HL-60 (cell line): ENCODE data around the gene CITED2.
A peak's percentile ranks its signal among the peaks of the same experiment; 100 is the strongest.

Experiments used
- DNase-seq, 2 experiments: peaks; one replicate each; pipeline ENCODE4 v3.0.0-alpha.2; 2010 to 2020; ENCODE audit warnings: low read depth in 1 of 2, low spot score in 1 of 2
- H3K27ac ChIP-seq: fragments of 250-450 bp; sonication (Bioruptor Pico); replicated peaks from 2 replicates; pipeline ENCODE4 v1.5.1; 2020; ENCODE audit warnings: mild to moderate bottlenecking, moderate library complexity
- H3K27me3 ChIP-seq: fragments of 250-450 bp; sonication (Bioruptor Pico); 2 replicates; pipeline ENCODE4 v1.5.1; 2021; ENCODE audit warnings: mild to moderate bottlenecking, moderate library complexity; ENCODE audit not compliant: insufficient read depth, poor library complexity, severe bottlenecking
- H3K4me3 ChIP-seq: replicated peaks from 2 replicates; pipeline ENCODE4 v1.5.1; 2011; ENCODE audit warnings: mild to moderate bottlenecking, control low read depth, low read length; ENCODE audit not compliant: insufficient read depth
- GABPA ChIP-seq: IDR thresholded peaks from 2 replicates; pipeline ENCODE4 v1.6.1; 2012; ENCODE audit warnings: low read depth
- POLR2AphosphoS5 ChIP-seq: IDR thresholded peaks from 2 replicates; pipeline ENCODE4 v1.6.1; 2012; ENCODE audit warnings: low read depth
- SPI1 ChIP-seq: IDR thresholded peaks from 2 replicates; pipeline ENCODE4 v1.6.1; 2012; ENCODE audit warnings: low read depth, mild to moderate bottlenecking, borderline replicate concordance
- TF ChIP-seq, protein P1 (sequence below): IDR thresholded peaks from one replicate; pipeline ENCODE4 v1.5.1; 2011; ENCODE audit warnings: low read length, control low read depth, inconsistent platforms; ENCODE audit not compliant: insufficient read depth
- TF ChIP-seq, protein P2 (sequence below): IDR thresholded peaks from 2 replicates; pipeline ENCODE4 v1.6.1; 2012; ENCODE audit warnings: low read depth; ENCODE audit not compliant: insufficient replicate concordance

Gene CITED2

DNA sequence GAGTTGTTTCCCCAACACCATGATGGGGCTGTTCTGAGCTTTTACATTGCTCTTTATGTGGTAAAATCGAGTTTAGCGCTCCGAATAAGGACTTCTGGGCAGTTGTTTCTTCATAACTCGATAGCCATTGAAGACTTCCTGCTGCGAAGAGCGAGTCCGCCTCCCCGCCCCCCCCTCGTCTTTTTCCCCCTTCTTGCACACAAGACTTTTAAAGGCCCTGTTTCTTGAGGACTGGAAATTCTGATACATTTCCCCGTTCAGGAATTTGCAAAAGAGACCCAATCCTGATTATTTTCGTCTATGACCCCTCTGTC, 1.5 kb upstream of the CITED2 start:
- peak overlapping the region; percentile 98 for H3K27ac ChIP-seq

DNA sequence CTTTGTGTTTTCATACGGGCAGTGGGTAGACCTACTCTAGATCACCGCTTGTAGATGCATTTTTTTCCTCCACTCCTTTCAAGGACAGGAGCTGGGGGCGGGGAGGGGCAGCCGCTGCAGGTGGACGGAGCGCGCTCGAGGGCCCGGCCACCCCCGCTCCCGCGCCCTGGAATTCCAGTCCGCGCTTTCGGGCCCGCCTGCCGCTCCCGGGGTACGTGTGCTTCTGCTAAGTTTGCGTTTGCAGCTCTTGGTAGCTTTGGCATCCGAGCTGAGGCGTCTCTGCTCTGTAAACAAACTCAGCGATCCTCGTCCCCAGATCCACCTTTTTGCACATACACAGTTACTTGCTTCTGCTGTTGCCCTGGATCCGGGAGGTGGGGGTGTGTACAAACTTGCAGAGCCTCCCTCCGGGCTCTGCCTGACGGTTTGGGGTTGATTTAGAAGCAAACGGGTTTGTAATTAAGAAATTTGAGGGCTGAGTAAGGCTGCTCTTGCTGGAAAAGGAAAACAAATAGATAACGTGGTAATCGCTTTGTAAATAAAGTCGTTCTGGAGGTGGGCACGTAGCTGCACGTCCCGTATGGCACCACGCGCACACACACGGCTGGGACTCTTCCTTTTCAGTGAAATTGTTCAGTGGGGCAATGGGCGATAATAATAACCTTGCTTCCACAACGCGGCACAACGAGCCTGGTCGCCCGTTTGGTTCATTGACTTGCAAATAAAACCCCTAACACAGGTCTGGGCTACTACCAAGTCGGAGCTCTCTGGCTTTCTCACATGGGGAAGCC, 973 bp upstream of the CITED2 start:
- TF ChIP-seq GABPA (peak; percentile 38), POLR2AphosphoS5 (peak; percentile 70; the same call in 1 of the 2 replicates), SPI1 (no peak)
- TF ChIP-seq, protein P1, sequence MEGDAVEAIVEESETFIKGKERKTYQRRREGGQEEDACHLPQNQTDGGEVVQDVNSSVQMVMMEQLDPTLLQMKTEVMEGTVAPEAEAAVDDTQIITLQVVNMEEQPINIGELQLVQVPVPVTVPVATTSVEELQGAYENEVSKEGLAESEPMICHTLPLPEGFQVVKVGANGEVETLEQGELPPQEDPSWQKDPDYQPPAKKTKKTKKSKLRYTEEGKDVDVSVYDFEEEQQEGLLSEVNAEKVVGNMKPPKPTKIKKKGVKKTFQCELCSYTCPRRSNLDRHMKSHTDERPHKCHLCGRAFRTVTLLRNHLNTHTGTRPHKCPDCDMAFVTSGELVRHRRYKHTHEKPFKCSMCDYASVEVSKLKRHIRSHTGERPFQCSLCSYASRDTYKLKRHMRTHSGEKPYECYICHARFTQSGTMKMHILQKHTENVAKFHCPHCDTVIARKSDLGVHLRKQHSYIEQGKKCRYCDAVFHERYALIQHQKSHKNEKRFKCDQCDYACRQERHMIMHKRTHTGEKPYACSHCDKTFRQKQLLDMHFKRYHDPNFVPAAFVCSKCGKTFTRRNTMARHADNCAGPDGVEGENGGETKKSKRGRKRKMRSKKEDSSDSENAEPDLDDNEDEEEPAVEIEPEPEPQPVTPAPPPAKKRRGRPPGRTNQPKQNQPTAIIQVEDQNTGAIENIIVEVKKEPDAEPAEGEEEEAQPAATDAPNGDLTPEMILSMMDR, result no peak
- TF ChIP-seq, protein P2, sequence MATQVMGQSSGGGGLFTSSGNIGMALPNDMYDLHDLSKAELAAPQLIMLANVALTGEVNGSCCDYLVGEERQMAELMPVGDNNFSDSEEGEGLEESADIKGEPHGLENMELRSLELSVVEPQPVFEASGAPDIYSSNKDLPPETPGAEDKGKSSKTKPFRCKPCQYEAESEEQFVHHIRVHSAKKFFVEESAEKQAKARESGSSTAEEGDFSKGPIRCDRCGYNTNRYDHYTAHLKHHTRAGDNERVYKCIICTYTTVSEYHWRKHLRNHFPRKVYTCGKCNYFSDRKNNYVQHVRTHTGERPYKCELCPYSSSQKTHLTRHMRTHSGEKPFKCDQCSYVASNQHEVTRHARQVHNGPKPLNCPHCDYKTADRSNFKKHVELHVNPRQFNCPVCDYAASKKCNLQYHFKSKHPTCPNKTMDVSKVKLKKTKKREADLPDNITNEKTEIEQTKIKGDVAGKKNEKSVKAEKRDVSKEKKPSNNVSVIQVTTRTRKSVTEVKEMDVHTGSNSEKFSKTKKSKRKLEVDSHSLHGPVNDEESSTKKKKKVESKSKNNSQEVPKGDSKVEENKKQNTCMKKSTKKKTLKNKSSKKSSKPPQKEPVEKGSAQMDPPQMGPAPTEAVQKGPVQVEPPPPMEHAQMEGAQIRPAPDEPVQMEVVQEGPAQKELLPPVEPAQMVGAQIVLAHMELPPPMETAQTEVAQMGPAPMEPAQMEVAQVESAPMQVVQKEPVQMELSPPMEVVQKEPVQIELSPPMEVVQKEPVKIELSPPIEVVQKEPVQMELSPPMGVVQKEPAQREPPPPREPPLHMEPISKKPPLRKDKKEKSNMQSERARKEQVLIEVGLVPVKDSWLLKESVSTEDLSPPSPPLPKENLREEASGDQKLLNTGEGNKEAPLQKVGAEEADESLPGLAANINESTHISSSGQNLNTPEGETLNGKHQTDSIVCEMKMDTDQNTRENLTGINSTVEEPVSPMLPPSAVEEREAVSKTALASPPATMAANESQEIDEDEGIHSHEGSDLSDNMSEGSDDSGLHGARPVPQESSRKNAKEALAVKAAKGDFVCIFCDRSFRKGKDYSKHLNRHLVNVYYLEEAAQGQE, result peak; percentile 61
- peak; percentile 95 to 98 for DNase-seq
- H3K27ac ChIP-seq, result peak overlapping the region; percentile 98

More for the DNA sequence above, 1.5 kb upstream of the CITED2 start:
- TF ChIP-seq, protein P1, result no peak
- no peak for TF ChIP-seq GABPA
- Histone ChIP-seq H3K4me3 (peak overlapping the region; percentile 46), H3K27me3 (no peaks in the 10 kb centered on the region)
- no peak for DNase-seq

DNA sequence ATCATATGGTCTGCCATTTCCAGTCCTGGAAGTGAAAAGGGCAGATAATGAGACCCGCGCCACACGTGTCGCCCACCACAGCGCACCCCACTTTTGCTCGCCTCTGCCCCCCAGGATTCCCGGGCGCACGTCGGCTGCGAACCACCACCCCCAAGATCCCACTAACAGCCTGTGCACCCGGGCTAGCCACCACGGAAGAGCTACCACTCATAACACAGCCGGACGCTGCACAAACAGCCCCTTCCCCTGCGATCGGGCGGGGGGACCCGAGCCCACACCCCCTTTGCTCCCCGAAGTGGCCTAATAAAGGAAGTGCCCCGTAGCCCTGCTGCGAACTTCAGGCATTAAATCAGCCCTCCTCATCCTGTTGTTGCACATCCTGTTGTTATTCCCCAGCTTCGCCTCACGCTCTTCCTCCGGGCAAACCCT, 506 bp downstream of the CITED2 start:
- peak overlapping the region; percentile 98 for H3K27ac ChIP-seq
- H3K27me3 ChIP-seq, result no peaks in the 10 kb centered on the region
- H3K4me3 ChIP-seq, result peak overlapping the region; percentile 72
- TF ChIP-seq GABPA, result no peak
- no peak for TF ChIP-seq POLR2AphosphoS5
- TF ChIP-seq, protein P1, result no peak
- TF ChIP-seq, protein P2, result no peak
- peak; percentile 55; the same call in 1 of the 2 replicates for TF ChIP-seq SPI1
- DNase-seq, result no peak

More for the DNA sequence above, 973 bp upstream of the CITED2 start:
- no peaks in the 10 kb centered on the region for H3K27me3 ChIP-seq
- H3K4me3 ChIP-seq, result peak overlapping the region; percentile 46
